Measurements from ENCODE around the gene ACAN.

The ACAN gene

DNA sequence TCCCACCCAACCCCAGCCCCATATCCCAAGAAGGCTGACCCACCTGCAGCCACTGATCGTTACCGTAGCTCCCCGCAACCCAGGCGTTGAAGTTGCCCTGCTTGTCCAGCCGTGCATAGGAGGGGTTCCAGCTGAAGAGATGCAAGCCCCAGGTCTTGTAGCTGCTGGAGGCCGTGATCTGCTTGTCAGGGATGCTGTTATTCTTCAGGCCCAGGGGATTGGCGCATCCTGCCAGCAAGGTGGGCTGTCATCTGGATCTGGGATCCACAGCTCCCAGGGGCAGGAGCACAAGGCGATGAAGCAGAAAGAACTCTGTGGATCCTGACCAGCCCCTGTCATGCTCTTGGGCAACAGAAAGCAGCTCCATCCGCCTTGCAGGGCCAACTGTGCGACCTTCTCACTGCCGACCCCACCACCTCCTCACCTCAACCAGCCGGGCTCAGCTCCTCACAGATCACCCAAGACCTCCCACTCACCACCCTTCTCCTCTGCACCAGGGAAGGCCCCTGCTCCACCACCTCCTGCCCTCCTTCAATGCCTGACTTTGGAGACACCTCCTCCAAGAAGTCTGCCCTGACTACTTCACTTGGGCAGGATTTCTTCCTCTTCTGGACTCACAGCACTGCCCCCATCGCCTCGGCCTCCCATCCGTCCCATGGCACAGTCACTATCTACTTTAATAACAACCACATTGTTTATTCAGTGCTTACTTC, 98.4 kb downstream of the ACAN start:
- Mint-ChIP-seq H3K27me3 (ENCODE audit: low read depth) (no peaks in the 10 kb centered on the region), H3K4me1 (ENCODE audit: low read depth) (peaks cover 34% of the 10 kb centered on the region), H3K4me3 (no peak overlapping the region), H3K27ac (peak overlapping the region; percentile 58), H3K9me3 (no peaks in the 10 kb centered on the region), H3K36me3 (ENCODE audit: low read depth) (peaks cover 8% of the 10 kb centered on the region)
- DNase-seq (ENCODE audit: low spot score), result no peak

DNA sequence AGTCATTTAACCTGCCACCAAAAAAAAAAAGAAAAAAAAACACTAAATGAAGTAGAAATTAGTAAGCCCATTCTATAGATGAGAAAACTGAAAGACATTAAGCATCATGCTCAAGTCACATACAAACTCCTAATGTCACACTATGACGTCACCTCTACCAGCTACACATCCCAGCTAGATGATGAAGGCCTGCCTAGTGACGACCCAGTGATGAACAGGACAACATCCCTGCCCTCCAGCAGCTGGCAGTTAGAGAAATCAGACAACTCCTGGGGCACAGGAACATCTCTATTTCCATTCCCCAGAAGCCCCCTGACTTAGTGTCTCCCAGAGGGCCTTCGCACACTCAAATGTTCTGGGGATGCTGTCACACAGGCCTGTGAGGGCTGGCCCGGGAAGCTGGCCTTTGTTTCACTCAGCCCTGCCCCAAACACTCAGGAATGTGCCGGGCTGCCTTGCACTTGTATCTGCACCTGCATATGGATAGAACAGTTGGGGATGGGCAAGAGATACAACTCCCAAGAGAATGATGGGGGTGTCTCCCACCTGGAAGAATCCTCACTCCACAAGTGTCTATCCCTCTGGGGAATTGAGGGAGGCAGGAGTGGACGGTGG, 99.1 kb downstream of the ACAN start:
- H3K4me1 Mint-ChIP-seq (ENCODE audit: low read depth), result peaks cover 31% of the 10 kb centered on the region
- peak overlapping the region; percentile 58 for H3K27ac Mint-ChIP-seq
- no peaks in the 10 kb centered on the region for H3K9me3 Mint-ChIP-seq

DNA sequence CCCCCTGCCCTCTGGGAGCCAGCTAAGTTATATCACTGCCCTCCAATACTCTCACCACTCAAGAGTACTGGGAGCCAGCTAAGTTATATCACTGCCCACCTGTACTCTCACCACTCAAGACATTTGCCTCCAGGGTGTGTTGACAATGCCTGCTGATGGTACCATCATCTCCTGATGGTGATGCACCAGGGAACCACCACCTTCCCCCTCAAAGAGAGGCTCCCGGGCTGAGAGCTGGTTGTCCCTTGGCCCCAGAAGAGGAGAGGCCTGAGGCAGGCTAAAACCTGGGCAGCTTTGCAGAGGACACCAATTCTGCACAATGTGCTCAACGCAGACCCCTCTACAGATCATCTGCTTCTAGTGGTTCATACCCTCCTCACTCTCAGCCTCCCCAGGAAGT, 99.6 kb downstream of the ACAN start:
- H3K9me3 Mint-ChIP-seq, result no peaks in the 10 kb centered on the region
- peaks cover 25% of the 10 kb centered on the region for H3K4me1 Mint-ChIP-seq (ENCODE audit: low read depth)
- H3K27me3 Mint-ChIP-seq (ENCODE audit: low read depth), result no peaks in the 10 kb centered on the region
- DNase-seq (ENCODE audit: low spot score), result no peak
- no peak overlapping the region for H3K4me3 Mint-ChIP-seq
- peaks cover 8% of the 10 kb centered on the region for H3K36me3 Mint-ChIP-seq (ENCODE audit: low read depth)
- no peak overlapping the region for H3K27ac Mint-ChIP-seq

More for the DNA sequence above, 99.1 kb downstream of the ACAN start:
- no peak for DNase-seq (ENCODE audit: low spot score)
- peaks cover 8% of the 10 kb centered on the region for H3K36me3 Mint-ChIP-seq (ENCODE audit: low read depth)
- no peak overlapping the region for H3K4me3 Mint-ChIP-seq
- no peaks in the 10 kb centered on the region for H3K27me3 Mint-ChIP-seq (ENCODE audit: low read depth)

DNA sequence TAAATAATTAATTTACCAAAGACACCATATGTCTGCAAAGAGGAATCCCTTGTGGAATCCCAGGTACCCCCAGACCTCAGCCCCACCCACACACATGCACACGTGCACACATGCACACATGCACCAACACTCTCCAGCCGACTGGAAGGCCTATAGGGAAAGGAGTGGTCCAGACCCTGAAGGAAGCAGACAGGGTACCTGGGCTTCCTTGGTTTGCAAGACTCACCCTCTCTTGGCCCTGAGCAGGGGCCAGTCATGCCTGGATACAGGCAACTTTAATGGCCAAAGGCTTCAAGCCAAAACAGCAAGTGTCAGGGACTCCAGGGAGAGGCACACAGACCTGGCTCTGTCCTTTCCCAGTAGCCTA, 101.0 kb downstream of the ACAN start:
- Mint-ChIP-seq H3K4me1 (ENCODE audit: low read depth) (peaks cover 24% of the 10 kb centered on the region), H3K27ac (peak overlapping the region; percentile 82), H3K9me3 (no peaks in the 10 kb centered on the region)

DNA sequence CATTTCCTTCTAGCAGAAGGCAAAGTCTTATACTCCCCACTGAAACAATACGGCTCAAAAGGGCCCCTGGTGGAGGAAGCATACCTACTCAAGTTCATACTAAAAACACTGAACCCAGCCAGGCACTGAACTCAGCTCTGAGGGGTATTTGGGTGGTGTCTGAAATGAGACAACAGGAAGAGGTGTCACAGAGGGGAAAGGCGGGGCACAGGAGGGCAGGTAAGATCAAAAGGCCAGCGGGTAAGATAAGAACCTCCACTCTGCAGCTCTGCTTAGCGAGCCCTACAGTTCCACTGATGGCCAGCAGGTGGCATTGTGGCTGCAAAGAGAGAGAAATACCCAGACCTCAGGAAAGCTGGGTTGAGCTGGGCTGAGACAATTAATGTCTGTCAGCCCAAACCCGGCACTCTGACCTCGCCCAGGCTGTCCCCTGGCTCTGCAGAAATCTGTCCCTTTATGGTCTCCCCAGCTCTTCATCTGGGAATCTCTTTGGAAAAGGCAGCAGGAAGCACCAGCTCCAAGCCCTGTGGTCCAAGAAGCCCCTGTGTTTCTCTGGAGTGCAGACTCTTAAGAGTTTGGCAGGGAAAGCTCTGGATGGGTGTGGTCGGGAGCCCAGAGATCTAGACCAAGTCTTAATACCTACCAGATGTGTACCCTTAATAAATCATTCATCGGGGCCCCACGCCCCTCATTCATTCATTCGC, 101.5 kb downstream of the ACAN start:
- Mint-ChIP-seq H3K27ac (peak overlapping the region; percentile 82), H3K4me1 (ENCODE audit: low read depth) (peaks cover 26% of the 10 kb centered on the region), H3K36me3 (ENCODE audit: low read depth) (peaks cover 12% of the 10 kb centered on the region), H3K27me3 (ENCODE audit: low read depth) (no peaks in the 10 kb centered on the region), H3K4me3 (peak overlapping the region; percentile 44), H3K9me3 (no peaks in the 10 kb centered on the region)
- peak; percentile 81 for DNase-seq (ENCODE audit: low spot score)

More for the DNA sequence above, 101.0 kb downstream of the ACAN start:
- peaks cover 12% of the 10 kb centered on the region for H3K36me3 Mint-ChIP-seq (ENCODE audit: low read depth)
- DNase-seq (ENCODE audit: low spot score), result no peak
- peak overlapping the region; percentile 44 for H3K4me3 Mint-ChIP-seq
- H3K27me3 Mint-ChIP-seq (ENCODE audit: low read depth), result no peaks in the 10 kb centered on the region

DNA sequence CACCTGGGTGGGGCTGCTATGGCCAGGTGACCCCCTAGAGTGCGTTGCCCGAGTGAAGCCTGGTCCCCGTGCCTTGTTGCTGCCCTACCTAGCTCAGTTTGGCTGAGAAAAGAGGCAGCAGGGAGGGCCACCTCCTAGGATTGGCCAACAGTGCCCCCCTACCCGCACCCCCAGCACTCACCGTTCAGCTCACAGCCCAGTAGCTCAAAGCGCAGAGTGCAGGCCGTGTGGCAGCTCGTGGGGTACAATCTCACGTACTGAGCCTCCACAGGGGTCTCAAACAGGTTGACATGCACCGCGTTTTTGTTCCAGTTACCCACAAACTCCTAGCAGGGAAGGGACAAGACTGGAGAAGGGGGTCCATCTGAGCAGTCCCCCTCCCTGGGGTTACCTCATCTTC, 102.3 kb downstream of the ACAN start:
- H3K27ac Mint-ChIP-seq, result no peak overlapping the region
- H3K9me3 Mint-ChIP-seq, result no peaks in the 10 kb centered on the region
- DNase-seq (ENCODE audit: low spot score), result no peak
- H3K27me3 Mint-ChIP-seq (ENCODE audit: low read depth), result no peaks in the 10 kb centered on the region
- peaks cover 12% of the 10 kb centered on the region for H3K36me3 Mint-ChIP-seq (ENCODE audit: low read depth)
- peaks cover 26% of the 10 kb centered on the region for H3K4me1 Mint-ChIP-seq (ENCODE audit: low read depth)
- no peak overlapping the region for H3K4me3 Mint-ChIP-seq

DNA sequence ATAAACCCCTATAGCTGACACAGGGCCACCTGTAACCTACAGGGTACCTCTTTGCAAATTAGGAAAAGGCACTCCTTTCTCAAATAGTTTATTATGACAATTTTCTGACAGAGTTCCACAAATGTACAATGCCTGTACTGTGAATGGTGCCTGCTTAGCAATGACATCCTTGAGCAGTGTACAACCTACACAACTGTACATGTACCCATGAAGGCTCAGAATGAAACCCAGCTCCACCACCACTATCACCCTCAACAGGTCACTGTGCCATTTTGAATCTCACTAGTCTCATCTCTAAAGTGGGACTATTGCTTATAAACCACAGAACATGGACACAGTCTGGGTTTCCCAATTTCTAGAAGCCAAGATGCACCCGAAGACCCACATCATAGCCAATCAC, 102.9 kb downstream of the ACAN start:
- no peaks in the 10 kb centered on the region for H3K9me3 Mint-ChIP-seq
- H3K4me3 Mint-ChIP-seq, result no peak overlapping the region
- peaks cover 30% of the 10 kb centered on the region for H3K4me1 Mint-ChIP-seq (ENCODE audit: low read depth)
- no peak for DNase-seq (ENCODE audit: low spot score)
- H3K27ac Mint-ChIP-seq, result no peak overlapping the region
- peaks cover 13% of the 10 kb centered on the region for H3K36me3 Mint-ChIP-seq (ENCODE audit: low read depth)
- no peaks in the 10 kb centered on the region for H3K27me3 Mint-ChIP-seq (ENCODE audit: low read depth)

DNA sequence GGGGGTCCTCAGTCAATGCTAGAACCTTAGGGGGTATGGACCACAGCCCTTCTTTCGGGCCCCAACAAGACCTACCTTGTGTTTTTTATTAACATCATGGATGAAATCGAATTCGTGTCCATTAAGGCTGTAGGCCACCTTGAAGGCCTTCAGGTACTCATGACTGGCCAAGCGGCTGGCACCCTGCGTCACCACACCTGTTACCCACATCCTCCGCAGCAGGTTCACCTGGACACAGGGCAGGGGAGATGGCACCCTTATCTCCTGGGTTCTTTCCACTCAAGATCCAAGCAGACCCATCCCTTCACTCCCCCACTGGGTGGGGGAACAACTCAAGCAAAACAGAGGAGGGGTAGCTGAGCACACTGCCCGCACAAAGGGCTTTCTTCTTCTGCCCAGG, 103.3 kb downstream of the ACAN start:
- no peak overlapping the region for H3K4me3 Mint-ChIP-seq
- H3K4me1 Mint-ChIP-seq (ENCODE audit: low read depth), result peaks cover 31% of the 10 kb centered on the region
- no peak overlapping the region for H3K27ac Mint-ChIP-seq
- H3K27me3 Mint-ChIP-seq (ENCODE audit: low read depth), result no peaks in the 10 kb centered on the region
- no peaks in the 10 kb centered on the region for H3K9me3 Mint-ChIP-seq
- DNase-seq (ENCODE audit: low spot score), result no peak
- peaks cover 13% of the 10 kb centered on the region for H3K36me3 Mint-ChIP-seq (ENCODE audit: low read depth)

DNA sequence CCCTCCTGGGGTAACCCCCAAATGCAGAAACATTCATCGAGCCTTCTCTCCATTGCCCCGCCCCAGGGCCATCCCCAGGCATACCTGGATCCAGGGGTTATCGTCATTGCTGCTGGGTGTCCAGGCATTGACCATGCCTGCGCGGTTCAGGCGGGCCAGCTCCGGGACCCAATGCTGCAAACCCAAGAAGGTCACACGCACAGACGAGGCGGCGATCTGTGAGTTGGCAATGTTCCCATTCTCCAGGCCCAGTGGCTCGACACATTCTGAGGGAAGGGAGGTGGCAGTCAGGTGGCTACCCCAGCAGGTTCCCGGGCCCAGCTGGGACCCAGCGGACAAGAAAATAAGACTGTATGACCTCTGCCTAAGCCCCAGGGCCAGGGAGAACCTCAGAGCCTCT, 103.9 kb downstream of the ACAN start:
- Mint-ChIP-seq H3K27ac (no peak overlapping the region), H3K27me3 (ENCODE audit: low read depth) (no peaks in the 10 kb centered on the region), H3K4me1 (ENCODE audit: low read depth) (peaks cover 31% of the 10 kb centered on the region), H3K9me3 (no peaks in the 10 kb centered on the region), H3K36me3 (ENCODE audit: low read depth) (peaks cover 11% of the 10 kb centered on the region), H3K4me3 (no peak overlapping the region)
- no peak for DNase-seq (ENCODE audit: low spot score)

DNA sequence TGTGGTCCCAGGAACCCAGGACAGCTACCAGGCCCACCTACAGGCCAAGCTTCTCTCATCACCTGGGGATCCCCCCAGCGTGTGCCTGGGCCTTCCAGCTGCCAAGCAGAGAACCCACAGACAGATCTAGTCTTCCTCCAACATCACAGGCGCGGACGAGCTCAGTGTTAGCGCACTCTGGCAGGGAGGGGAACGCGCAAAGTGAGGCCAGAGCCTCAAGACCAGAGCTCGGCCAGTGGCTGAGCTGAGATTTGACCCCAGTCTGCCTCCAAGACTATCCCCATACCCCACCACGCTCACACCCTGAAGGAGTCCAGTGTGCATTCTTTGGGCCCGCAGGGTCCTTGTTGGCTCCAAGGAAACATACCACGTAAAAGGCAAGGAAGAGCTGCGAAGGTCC, 104.9 kb downstream of the ACAN start:
- Mint-ChIP-seq H3K36me3 (ENCODE audit: low read depth) (peaks cover 11% of the 10 kb centered on the region), H3K27ac (peak overlapping the region; percentile 69), H3K27me3 (ENCODE audit: low read depth) (no peaks in the 10 kb centered on the region), H3K9me3 (no peaks in the 10 kb centered on the region), H3K4me3 (no peak overlapping the region), H3K4me1 (ENCODE audit: low read depth) (peaks cover 31% of the 10 kb centered on the region)
- no peak for DNase-seq (ENCODE audit: low spot score)

DNA sequence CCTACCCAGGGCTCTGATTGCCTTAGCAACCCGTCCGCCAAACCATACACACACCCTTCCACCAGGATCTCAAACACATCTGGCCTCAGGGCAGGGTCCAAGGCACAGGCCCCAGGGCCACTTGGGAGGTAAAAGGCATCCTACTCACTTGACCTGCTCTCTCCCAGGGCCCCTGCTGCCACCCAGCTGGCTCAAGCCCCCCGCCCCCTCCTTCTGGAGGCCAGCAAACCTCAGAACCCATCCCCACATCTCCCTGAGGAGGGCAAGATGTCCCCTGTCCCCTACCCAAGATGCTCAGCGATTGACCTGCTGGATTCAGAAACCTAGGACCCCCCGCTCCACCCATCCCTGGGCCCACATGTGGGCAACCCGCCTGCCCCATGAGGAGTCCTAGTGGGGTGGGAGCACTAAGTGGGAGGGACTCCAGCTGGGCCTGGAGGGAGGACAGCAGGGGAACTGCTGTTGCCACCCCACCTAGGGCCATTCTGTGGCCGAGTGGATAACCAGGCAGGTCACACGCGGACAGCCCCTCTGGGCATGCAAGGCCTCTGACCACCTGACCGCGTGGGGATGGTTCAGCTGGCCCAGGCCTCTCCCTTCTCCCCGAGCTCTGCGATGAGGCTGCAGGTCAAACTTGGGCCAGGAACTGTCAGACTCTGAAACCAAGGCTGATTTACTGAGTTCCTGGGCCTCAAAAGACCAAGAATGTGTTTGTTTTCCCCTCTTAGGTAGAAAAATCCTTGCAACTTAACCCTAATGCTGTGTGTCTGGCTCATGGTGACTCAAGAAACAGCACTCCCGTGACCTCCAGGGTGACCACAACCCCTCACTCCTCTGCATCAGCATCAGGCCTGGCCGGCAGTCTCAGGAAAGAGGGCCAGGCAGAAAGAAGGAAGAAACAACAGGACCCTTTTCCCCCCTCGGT, 105.7 kb downstream of the ACAN start:
- Mint-ChIP-seq H3K36me3 (ENCODE audit: low read depth) (peaks cover 8% of the 10 kb centered on the region), H3K4me1 (ENCODE audit: low read depth) (peaks cover 33% of the 10 kb centered on the region)
- DNase-seq (ENCODE audit: low spot score), result no peak

DNA sequence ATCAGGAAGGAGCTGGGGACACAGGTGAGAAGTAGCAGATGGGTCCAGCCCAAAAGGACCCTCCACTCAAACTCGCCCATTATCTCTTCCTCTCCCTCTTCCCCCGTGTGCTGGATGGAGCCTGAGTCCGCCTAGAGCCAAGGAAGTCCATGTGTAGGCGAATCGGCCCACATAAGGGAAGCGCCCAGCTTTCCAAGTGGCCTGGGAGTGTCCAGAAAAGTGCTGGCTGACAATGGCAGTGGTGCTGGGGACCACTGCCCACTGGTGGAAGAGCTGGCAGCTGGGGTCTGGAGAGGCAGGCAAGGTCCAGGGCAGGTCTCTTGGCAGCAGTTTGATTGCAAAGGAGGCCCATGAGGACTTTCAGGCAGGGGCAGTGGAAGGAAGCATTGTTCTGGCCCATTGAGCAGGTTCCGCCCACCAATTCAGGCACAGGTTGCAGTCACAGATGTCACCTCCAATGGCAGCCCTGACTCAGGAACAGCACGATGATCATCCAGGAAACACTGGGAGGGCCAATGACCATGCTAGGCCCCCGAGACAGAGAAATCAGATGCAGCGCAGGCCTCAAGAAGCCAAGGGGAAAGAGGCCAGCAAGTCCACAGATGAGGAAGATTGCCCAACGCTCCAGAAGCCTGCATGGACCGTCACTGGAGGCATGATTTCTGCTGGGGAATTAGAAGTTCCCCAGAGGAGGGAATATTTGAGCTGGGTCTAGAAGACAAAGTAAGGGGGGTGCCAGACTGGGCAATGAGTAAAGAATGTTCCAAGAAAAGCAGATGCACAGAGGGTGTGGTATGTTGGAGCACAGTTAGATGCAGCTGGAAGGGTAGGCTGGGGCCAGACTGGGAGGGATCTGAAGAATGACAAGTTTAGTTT, 107.0 kb downstream of the ACAN start:
- no peaks in the 10 kb centered on the region for H3K9me3 Mint-ChIP-seq
- H3K4me1 Mint-ChIP-seq (ENCODE audit: low read depth), result peaks cover 21% of the 10 kb centered on the region
- peak overlapping the region; percentile 14 for H3K27ac Mint-ChIP-seq
- H3K4me3 Mint-ChIP-seq, result peak overlapping the region; percentile 54
- no peak for DNase-seq (ENCODE audit: low spot score)
- no peaks in the 10 kb centered on the region for H3K27me3 Mint-ChIP-seq (ENCODE audit: low read depth)
- H3K36me3 Mint-ChIP-seq (ENCODE audit: low read depth), result peaks cover 6% of the 10 kb centered on the region

More for the DNA sequence above, 105.7 kb downstream of the ACAN start:
- Mint-ChIP-seq H3K27me3 (ENCODE audit: low read depth) (no peaks in the 10 kb centered on the region), H3K4me3 (no peak overlapping the region), H3K9me3 (no peaks in the 10 kb centered on the region), H3K27ac (no peak overlapping the region)

DNA sequence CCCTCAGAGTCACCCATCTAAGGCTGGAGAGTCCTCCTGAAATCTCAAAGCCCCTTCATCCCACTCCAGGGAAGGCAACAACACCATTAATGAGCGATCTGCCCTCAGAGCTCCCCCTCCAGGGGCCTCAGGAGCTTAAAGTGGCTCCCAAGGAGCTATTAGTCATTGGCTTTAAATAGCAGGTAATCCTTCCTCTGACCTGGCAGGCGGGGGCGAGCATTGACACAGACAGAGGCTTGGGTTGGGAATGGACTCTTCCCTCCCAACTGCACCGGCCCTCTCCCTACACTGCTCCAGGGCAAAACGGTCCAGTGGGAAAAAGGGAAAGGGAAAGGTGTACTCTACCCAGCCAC, 108.5 kb downstream of the ACAN start:
- Mint-ChIP-seq H3K36me3 (ENCODE audit: low read depth) (peaks cover 6% of the 10 kb centered on the region), H3K4me1 (ENCODE audit: low read depth) (peaks cover 14% of the 10 kb centered on the region), H3K4me3 (peak overlapping the region; percentile 84), H3K9me3 (no peaks in the 10 kb centered on the region), H3K27me3 (ENCODE audit: low read depth) (peaks cover 6% of the 10 kb centered on the region), H3K27ac (no peak overlapping the region)
- no peak for DNase-seq (ENCODE audit: low spot score)
